GM19438 (cell line): ENCODE data around the gene CTSC.

ENCODE experiments used
- ATAC-seq: cut with Tn5 transposase; IDR thresholded peaks from one replicate; pipeline ENCODE4 v1.9.1; 2021; ENCODE audit warnings: low read depth; ENCODE audit not compliant: unreplicated experiment

The CTSC gene

DNA sequence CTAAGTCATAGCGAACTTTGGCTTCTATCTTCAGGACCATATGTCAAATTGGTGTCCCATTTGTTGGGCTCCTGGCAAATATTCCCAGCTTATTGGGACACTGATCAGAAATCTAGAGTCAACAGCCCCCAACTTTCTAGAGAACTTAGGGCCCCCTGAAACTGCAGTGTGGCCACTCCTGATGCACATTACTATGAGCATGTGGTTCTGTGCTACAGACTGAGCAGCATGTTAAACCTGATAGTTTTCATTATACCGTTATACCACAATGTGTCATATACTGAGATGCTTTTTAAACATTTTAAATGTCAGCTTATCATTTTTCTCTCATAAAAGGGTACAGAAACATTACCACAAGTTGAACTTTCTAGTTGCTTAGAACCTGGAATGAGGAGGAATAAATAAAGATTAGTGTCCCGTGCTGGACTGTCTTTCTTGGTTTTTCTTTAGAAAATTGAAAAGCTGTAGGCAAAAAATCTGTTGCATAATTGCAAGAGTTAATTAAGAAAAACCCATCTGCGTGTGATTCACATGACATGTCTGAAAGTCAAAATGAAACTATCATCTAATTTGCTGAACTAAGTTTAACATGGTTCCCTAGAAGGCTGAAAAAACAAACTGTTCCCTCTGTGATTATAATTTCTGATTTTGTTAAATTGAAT, 16.4 kb upstream of the CTSC start:
- ATAC-seq: no peak

GRCh38 chr11:88353386-88353785, 15.8 kb upstream of the CTSC start:
- no peak for ATAC-seq

DNA sequence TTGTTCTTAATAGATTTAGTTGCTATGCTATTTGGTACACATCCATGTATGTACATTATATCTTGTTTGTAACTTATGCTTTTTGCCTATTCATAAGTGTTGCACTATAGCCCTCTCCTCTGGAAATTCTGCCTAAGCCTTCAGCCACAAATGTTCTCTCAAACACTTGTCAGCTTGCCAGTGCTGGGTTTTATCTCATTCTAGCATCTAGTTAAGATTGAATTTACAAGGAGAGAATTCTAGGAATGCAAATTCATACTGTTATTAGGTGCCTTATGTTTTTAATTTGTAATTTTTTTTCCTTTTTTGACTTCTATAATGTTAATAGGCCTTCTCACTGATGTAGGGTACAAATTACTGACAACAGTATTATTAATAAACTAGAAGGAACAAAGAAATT, 14.6 kb upstream of the CTSC start:
- no peak for ATAC-seq

GRCh38 chr11:88348870-88349269, 11.3 kb upstream of the CTSC start:
- ATAC-seq: no peak

DNA sequence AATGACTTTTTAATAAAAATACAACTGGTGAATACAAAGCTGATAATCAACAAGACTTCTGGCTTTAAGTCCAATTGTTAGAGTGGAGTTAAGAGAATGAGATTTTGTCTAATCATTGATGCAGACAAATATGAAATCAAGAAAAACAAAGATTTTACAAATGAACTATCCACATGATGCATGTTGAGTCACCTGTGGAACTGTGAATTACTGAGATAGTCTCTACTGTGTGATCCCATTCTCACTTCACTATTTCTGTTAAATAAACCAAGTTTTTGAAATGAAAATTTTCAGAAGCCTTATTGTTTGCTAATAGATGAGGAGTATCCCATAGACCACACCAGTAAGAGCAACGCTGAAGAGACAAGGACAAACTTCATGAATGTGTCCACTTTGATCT, 8.4 kb upstream of the CTSC start:
- ATAC-seq: no peak

DNA sequence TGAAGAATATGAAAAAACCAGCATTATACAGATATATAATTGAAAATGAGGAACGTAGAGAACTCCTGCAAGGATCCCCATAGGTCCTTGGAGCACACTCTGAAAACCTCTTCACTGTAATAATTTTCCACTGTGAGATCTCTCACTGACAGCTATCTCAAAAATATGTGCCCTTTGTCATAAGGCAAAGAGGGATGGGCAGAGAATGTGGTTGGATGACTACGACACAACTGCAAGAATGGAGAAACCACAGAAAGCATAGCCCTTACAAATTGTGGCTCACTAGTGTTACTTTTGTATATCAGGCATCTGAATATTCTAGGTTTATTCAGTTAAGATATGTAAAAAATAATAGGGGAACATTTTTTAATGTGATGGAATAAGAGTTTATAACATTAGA, 7.9 kb upstream of the CTSC start:
- ATAC-seq: no peak

DNA sequence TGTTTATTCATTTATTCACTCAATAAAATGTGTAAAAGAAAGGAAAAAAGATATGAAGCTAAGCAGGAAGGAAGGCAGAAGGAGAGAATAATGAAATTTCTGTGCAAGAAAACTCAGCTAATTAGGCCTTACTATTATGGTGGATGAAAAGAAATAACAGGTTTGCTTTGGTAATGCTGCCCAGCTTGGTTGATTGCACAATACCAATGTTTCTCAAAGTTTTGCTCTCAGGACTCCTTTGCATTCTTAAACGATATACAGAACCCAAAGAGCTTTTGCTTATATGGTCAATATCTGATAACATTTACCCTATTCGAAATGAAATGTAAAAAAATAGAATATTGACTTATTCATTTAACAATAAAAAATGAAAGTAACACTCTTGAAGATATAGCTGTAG, 7.3 kb upstream of the CTSC start:
- no peak for ATAC-seq

- ATAC-seq: no peak
Observed at GRCh38 chr11:88341522-88342251, 4.2 kb upstream of the CTSC start.

- no peak for ATAC-seq
Observed at GRCh38 chr11:88340366-88340935, 2.9 kb upstream of the CTSC start.

DNA sequence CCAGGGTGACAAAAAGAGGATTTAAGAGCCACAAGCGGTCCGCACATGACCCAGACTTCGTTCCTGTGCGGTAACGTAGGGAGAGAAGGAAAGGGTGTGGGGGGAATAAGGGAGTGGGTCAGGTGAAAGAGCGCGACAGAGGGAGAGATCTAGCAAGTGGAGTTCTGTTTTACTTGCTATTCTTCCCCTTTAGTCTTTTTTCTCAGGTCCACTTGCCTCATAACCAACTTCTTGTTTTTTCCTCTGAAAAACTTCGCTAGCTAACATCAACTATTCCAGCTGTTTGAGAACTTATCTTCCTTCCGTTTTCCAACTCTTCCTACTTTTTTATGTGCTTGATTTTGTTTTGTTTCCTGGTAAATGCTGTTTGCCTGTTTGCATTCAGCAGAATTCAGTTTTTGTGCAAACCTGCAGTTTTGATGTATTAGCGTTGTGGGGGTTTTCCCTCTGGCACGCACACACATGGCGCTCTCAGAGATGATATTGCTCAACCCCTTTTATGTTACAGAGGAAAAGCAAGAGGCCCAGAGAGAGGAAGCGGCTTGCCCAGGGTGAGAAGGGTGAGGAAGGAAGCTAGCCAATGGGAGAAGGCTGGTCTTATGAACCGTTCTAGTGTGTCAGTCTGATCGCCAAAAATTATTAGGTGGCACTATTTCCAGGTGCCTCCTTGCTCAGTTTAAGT, 592 bp upstream of the CTSC start:
- ATAC-seq: peak; percentile 48

DNA sequence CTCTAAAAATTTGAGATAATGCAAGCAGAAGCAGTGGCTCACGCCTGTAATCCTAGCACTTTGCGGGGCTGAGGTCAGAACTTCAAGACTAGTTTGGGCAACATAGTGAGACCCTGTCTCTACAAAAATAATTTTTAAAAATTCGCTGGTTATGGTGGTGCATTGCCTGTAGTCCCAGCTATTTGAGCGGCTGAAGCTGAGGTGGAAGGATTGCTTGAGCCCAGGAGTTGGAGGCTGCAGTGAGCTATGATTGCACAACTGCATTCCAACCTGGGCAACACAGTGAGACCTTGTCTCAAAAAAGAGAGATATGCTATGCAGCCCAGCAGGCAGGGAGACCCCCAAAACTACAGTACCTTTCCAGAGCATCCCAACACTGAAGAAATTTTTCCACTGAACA, 2.3 kb downstream of the CTSC start:
- no peak for ATAC-seq

DNA sequence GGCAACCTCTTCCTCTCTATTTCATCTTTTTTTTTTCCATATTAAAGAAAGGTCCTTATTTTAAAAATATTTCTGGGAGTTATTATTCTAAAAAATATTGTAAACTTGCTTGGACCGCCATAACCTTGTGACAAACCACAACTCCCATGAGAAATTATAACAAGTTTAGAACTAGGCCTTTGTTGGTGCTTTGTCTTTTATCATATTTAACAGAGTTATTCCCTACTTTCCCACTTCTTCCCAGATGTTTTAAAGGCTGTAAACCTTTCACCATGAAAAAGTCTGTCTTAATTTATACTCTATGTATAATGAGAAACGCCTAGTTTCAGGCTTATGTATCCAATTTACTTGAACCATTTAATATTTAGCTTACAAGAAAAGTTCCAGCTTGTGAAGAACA, 3.7 kb downstream of the CTSC start:
- ATAC-seq: no peak

GRCh38 chr11:88332851-88333250, 4.7 kb downstream of the CTSC start:
- no peak for ATAC-seq

GRCh38 chr11:88330826-88331428, 6.6 kb downstream of the CTSC start:
- ATAC-seq: no peak

DNA sequence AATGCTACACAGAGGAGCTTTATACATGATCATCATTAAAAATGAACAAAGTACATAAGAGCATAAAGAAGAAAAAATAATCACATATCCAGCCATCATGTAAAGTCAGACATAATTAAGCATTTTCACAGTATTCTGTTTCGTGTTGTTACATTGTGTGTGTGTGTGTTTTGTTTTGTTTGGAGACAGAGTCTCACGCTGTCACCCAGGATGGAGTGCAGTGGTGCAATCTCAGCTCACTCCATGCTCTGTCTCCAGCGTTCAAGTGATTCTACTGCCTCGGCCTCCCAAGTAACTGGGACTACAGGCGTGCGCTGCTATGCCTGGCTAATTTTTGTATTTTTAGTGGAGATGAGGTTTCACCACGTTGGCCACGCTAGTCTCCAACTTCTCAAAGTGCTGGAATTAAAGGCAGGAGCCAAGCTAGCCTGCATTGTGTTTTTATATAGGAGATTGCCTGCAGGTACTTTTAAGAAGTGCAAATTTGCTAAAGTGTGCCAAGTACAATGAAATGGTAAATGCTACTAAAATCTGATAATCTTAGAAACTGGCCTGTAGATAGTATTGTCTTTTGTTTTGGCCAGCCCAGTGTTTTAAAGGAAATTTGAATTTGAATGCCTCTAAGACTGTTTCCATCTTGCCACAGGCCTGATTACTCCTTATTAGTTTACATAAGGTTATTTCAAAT, 7.8 kb downstream of the CTSC start:
- no peak for ATAC-seq

DNA sequence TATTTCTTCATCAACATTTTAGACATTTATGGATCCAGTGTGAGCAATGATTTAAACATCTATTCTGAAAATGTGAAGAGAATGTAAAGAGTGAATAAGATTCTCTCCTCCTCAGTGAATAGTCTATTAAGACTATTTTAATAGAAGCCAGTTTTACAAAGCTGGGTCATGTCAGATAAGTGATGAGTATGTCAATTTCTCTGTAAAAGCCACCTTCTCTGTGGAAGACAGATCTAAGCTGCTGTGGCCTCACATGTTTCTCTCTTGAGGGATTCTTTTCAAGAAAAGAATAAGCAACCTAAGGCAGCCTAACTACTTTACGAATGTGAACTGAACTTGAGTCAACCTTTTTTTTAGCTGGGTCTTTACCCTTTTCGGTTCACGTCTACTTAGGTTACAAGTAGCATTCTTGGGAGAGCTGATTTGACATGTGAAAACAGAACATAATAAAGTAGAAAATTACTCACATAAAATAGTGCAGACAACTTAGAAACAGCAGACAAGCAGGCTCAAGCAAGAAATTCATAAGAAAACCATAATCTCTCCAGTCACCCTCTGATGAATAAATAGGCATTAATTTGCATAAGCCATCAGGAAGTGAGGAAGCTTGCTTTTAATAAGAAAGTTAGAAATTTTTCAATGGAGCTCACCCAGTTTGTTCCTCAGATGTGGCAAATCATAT, 9.9 kb downstream of the CTSC start:
- peak; percentile 22 for ATAC-seq

GRCh38 chr11:88327061-88327460, 10.5 kb downstream of the CTSC start:
- peak; percentile 47 for ATAC-seq

- no peak for ATAC-seq
Observed at GRCh38 chr11:88326099-88326498, 11.4 kb downstream of the CTSC start.

DNA sequence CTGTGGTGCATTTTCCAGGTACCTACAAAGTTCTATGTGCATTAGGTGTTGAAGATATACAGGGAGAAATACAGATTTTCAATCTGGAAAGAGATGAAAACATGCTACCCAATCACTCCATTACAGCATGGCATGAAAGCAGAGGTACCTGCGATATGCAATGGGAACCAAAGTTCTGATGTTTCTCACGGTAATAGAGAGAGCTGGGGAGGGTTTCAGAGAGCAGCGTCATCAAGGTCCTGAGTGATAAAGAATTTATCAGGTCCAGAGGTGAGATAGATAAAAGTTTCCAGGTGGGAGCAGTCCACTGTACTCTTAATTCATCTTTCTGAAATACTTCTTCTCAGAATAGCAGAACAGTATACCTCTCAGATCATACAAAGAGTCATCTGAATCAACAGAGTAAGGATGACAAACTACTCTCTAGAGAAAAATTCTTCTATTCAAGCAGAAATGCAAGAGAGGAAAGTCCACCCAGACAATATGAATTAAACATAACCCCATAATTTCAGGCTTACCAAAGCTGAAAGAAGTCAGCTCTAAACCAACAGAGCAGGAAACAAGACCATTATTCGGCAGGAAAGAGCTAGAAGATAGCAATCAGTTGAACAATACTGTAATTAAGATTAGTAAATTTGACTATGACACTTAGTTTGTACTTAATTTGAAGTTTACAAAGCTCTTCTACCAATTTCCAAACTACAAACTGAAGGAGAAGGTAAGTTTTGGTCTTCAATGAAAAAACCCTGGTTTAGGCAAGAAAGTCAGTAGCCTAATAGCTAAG, 12.8 kb downstream of the CTSC start:
- ATAC-seq: no peak
